HG03520 (cell line): ENCODE data around the gene COBL.

Source experiments
- ATAC-seq: cut with Tn5 transposase; IDR thresholded peaks from one replicate; pipeline ENCODE4 v1.9.1; 2021; ENCODE audit warnings: mild to moderate bottlenecking, moderate library complexity; ENCODE audit not compliant: unreplicated experiment

The COBL gene

DNA sequence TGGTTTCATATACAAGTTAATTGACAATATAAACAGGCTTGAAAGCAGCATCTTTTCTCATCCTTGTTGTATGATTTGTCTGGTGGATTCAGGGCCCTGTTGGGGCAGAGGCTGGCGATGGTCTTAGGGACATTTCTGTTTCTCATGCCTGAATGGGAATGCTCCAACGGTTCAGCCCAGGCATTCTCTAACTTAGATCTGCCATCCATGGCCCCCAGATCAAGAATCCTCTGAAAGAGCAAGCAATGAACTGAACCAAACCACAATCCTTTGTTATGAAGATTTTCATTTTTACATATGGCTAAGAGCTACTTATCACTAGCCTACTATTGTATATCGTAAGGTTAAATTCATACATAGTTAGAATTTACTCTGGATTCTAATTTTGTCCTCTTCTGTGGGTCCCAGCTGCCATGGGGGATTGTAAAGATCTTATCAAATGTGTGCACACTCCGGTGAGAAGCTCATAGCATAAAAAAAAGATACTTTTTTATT, 163.9 kb downstream of the COBL start:
- no peak for ATAC-seq

DNA sequence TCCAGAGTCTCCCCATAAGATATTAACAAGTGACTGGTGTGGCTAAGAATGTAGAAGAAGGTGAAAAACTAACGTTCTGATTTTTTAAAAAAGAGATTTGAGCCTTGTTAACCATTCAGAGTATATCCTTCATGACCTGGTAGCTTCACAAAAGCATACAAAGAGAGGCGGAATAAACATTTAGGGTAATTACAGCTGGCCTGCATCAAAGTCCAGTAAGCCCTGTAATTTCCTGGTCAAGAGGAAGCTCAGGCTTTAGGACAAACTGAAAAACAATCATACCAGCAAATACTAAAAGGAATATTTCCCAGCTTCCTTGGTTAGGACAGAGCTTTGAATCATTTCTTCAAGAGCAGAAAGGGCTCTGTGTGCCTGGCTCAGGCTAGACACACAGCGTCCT, 165.2 kb downstream of the COBL start:
- no peak for ATAC-seq

DNA sequence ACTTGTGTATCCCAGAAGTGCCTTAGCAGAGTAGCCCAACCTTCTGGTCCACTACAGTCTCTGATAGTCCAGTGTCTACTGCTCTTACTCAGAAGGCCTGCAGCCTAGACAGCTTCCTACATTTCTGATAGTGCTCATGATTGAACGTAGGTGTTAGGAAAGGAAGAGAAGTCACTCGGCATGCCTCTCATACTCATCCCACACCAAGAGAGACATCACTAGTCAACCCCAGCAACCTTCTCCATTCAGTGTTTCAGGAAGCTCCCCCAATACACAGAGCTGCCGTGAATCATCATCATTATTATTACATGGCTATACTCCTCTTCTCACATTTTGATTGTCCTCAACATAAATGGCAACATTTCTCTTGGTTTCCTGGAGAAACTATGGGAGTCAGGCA, 166.4 kb downstream of the COBL start:
- ATAC-seq: no peak

DNA sequence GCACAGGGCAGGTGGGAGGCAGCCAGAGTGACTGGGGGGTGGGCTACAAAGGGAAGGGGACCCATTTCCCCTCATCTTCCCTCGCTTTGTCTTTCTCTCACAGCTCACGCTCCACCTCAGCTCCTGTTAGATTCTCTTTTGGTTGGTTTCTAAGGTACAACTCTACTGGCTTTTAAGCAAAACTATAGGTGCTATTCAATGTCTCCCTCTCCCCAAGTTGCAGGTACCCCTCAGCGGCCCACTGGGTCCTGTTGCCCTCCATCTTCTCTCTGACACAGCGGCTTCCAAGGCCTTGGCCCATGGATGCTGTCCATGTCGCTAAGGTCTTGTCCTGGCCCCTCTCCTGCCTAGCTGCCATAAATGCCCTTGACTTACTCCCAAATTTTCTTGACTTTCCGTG, 168.4 kb downstream of the COBL start:
- ATAC-seq: no peak

DNA sequence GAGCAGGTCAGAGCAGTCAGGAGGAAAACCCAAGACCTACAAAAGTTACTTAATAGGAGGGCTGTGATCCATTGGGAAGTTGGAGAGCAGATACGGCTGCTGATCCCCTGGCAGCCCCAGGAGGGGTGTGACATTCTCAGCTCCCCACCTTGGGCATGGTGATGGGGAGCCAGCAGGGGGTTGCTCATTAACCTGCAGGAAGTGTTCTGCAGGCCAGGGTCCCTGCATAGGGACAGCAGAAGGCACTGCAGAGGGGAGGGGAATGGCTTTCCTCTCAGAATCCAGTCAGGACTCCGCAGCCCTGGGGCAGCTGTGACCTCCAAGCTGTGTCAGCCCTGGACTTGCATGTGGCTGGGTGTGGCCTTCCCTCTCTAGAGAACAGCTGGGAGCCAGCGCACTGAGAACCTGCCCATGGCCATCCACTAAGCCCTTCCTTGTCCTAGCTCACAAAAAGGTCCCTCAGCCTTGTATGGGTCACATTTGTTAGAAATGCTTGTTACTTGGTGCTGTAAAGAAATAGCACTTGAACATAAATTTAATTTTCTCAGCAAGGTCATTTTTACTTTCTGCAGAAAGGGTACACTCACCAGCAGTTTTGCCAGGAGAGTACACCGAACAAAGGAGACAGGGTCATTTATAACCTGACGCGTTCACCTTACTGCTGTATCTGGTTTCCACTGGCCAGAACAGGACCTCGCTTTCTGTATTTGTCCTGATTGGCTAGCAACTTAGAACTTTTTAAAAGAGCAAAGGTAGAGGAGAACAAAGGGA, 169.6 kb downstream of the COBL start:
- no peak for ATAC-seq

DNA sequence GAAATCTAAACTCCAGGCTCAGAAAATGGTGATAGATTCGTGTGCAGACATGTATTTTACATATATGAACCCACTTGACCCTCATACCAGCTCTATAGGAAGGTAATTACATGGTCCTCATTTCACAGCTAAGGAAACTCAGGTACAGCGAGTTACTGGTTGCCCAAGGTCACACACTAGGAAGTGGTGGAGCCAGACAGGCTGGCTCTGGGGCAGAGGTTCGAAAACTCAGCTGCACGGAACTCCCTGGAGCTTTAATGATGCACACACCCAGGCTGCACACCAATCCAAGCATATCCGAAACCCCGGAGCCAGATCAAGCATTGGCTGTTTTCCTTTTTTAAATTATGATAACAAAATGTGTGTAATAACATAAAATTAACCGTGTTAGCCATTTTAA, 172.4 kb downstream of the COBL start:
- ATAC-seq: no peak

DNA sequence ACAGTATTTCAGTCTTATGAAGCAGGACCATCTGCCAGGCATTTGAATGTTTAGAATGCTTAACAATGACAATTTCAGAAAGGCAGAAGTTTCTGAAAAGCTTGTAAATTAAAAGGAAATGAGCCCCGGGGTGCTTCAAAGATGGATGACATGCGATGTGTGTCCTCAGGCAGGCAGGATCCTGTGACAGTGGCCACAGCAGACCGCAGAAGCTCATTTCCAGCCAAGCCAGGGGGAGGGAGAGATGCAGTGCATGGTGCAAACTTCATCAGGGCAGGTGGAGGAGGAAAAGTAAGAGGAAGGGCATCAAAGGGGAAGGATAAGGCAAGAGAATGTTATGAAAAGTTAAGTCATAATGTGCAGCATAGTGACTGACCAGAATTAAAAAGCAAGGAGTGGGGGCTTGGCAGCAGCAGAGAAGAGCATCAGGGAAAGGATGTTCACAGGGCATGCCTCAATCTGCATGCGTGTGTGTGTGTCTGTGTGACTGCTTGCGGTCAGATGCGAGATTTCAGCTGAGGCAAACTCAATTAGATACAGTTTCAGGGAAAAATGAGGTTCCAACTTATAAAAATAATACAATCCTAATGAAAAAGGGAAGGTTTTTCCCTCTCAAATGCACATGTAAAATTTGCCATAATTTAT, 173.7 kb downstream of the COBL start:
- no peak for ATAC-seq

DNA sequence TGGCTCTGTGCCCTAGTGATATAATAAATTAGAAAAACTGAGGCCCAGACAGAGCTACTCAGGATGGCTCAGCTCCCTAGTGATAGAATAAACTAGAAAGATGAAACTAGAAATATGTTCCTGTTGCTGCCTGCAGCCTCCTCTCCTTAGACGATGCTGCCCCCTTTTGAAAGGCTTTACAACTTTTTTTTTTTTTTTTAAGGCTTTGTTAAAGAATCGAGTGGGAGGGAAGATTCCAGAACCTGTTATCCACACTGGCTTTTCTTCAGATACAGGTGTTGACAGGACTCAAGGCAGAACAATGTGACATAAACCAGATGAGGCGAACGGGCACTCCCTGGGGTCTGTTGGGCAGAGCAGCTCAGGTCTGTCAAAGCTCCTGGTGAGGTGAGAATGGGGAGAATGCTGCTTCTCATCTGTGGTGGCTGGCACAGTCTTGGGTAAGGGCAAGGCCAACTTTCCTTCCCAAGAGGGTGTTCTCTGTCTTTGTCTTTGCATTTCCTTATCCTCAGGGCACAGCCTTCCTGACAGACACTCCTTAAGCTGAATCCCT, 175.1 kb downstream of the COBL start:
- ATAC-seq: no peak

DNA sequence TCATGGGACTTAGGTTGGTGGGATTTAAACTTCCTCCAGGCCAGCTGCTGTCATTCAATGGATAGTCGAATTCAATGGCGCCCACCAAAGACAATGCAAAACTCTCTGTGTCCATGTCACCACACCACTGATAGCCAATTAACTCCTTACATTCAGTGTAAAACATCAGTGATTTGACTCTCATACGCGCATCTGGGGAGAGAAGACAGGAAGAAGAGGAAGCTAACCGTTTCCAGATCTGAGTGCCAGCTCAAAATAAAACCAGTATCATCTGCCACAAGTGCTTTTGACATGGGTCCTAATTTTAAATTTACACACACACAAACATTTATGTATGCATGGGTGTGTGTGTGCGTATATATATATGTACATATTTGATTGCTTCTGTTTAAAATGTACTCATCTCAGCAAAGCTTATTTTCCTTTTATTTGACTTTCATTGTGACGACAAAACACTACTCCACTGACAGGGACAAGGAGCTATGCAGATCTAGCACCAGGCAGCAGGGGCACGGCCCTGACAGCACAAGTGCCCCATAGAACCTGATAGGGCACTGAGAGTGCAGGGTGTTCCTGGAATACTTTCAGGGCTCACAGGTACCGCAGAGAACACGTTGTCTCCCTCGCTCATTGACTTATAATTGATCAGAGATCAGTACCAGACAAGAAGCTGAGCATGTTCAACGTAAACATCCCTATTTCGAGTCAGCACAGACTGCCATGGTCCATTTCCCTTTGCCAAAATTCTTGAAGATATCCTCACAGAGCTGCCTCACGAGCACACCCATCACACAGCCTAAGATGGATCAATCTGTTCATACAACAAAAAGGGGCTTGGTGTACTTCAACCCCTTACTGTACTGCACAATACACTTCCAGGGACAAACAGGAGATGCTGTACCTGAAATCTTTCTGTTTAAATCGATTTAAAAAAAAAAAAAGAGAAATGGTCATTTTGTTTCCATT, 176.1 kb downstream of the COBL start:
- ATAC-seq: no peak

DNA sequence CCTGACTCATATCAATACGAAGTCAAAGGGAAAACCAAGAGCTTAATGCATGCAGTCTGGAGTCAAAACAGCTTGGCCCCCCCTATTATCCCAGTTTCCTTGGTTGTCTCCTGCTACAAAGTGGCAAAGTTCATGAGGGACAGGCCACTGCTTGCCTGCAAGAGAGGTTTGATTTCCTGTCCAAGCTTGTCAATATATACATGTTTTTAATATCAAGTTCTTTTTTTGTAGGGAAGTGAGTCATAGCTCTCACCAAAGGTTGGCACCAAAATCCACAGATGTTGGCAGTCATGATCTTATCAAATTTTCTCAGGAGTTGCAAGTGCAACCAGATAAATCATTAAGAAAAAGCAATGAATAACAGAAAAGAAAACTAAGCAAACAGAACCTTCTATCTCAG, 176.8 kb downstream of the COBL start:
- no peak for ATAC-seq

DNA sequence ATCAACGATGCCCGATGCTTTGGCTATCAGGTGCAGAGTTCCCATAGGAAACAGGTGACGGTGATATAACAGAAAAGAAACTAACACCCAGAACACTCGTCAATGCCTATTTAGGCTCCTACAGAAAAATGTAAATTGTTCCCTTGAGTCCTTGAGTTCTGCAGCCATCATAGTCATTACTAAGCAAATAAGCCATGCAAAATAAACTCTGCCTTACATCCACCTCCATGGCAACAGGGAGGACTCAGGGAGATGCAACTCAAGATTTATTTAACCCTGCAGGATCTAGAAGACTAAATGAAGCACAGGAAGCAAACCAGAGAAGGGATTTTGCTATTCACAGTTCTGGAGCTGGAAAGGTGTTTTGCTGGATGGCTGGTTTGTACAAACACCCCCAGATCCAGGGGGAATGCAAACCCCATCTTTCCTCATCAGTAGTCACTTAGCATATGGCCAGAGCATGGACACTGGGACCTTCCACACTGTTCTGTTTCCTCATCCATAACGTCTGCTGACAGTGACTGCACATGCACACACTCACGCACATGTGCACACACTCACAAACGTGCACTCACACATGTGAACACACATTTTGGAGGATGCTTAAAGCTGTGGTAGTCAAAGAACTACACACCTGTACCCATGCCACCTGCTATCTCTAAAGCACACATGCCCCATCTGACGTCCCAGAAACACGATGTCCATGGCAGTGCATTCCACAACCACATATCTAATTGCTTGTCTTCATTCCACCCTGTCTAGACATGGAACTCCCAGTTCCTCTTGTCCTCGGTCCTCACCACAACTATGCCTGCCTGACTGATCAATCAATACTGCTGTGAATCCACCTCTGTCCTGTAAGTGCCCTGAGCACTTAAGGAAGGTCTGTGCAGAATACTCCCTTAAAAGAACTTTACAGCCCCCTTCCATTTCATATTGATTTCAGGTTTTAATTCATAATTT, 178.2 kb downstream of the COBL start:
- ATAC-seq: no peak

DNA sequence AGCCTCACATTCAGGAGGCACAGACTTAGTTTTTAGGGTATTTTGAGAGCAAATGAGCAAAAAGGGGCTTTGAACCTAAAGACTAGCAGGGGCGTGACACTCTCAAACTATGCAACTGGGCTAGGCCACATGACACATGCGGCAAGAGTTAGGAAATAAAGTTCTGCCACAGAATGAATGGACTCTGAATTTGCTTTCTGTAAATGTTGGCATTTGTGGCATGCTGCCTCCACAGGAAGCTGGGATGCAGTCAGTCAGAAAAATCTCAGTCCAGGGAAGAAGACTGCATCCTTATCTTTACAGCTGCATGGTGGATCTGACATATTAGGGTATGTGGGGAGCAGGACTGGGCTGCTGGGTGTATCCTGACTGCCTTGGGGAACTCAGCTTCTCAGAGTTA, 181.0 kb downstream of the COBL start:
- ATAC-seq: no peak

DNA sequence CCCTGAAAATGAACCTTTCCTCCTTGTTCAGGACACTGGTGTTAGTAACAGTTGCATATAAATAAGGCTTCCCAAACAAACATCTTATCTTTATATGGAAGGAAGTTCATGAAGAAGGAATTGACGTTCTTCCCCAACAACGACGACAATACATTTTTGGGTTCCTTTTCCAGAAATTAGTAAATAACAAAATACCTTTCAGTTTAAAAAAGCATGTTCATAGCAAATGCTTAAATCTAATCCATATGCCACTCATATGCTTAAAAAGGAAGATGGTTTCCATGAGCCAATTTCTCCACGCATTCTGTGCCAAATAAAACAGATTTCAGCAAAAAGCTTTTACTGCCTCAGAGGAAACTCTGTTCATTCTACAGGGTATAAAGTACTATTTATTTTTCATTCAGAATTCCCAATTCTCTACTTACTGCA, 182.6 kb downstream of the COBL start:
- ATAC-seq: no peak

DNA sequence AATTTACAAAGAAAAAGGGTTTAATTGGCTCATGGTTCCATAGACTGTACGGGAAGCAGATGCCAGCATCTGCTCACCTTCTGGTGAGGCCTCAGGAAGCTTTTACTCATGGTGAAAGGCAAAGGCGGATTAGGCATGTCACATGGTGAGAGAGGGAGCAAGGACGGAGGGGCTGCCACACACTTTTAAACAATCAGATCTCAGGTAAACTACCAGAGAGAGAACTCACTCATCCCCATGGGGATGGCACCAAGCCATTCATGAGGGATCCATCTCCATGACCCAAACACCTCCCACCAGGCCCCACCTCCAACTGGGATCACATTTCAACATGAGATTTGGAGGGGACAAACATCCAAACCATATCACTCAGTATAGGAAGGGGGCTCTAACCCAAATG, 183.9 kb downstream of the COBL start:
- no peak for ATAC-seq

DNA sequence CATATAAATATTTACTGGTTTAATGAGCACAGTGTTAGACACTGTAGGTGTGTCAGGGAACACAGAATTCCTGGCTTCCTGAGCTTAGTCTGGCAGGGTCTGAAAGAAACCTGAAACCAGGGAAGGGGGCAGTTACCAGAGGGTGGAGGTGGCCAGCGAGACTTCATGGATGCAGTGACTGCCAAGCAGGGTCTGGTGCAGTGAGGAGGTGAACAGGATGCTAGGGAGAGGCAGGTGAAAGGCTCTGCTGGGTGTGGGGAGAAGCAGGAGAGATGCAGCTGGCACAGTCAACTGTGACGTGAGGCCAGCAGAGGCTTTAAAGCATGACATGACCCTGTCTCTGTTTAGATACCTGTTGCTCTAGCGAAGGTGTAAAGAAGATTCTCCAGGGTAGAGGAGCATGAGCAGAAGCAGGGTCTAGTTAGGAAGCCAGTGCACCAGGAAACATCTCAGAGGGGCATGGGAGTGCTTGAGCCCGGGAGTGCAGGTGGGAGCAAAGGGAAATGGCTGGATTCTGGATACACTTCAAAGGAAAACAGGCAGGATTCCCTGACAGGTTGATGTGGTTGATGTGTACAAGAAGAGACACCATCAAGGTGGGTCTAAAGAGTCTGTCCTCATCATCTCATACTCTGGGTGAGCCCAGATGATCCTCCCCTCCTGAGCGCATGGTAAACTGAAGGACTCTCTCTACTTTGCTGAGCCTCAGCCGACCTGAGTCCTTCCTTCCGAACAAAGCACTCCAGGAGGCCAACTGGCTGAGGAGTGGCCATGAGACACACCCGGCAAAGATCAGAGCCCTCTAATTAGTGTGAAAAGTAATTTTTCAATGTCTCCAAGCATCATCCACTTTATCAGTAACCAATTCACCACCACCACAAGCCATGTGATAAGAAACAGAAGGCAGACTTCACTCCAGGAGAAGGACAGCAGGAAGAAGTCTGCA, 186.8 kb downstream of the COBL start:
- ATAC-seq: no peak

DNA sequence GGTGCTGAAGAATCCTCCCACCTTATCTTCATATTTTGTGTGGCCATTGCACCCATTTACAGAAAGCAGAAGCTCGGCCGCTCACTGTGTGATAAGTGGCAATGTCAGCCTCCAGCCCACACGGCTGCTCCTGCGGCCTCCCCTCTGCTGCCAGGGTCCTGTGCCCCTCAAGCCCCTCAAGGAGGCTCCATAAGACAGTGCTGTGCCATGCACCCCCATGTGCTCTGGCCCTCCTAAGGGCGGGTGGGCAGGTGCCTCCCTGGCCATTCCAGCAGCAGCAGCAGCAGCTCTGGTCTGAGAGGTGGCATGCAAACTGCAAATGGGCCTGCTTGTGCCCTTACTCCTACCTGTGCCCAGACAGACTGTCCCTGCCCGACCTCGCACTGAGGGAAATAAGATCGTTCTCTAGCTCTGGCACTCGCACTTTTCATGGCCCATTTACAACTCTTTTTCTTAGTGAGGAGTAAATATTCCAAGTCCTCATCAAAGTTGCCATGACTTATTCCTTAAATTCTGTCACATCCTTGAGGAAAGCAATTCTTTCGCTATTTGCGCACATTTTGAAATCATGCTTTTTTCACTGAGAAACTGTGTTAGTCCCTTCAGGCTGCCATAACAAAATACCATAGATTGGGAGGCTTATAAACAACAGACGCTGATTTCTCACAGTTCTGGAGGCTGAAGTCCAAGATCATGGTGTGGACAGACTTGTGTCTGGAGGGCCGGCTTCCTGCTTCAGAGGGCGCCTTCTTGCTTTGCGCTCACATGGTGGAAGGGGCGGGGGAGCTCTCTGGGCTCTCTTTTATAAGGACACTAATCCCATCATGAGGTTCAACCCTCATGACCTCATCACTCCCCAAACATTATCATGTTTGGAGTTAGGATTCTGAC, 187.8 kb downstream of the COBL start:
- ATAC-seq: no peak

DNA sequence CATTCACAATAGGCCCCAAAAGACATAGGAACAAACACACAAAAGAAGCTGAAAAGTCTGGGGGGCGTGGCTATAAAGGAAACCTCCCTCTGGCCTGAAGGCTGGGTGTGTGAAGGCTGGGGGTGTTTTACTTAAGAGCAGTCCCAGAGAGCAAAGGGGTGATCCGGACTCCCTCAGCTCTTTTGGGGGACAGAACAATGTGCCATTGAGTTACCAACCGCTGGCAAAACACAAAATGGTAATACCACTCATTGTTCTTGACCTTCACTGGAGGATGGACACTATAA, 189.0 kb downstream of the COBL start:
- ATAC-seq: no peak
